ENCODE results near the gene ZC3H14.

- no peak for TF ChIP-seq CTCF (tag by site-specific recombination; IDR thresholded peaks at IDR 0.05)
- TF ChIP-seq SETDB1 (IDR thresholded peaks at IDR 0.05; ENCODE audit: insufficient read length, low read length), result no peak
- no peak for TF ChIP-seq ZNF274 (IDR thresholded peaks at IDR 0.05; ENCODE audit: low read length)
- TF ChIP-seq ZNF274 (tag by site-specific recombination; IDR thresholded peaks at IDR 0.05; ENCODE audit: borderline replicate concordance), result no peak
- no peak for TF ChIP-seq ZNF138 (tag by site-specific recombination; IDR thresholded peaks at IDR 0.05; ENCODE audit: borderline replicate concordance)
- TF ChIP-seq ZNF174 (tag by site-specific recombination; IDR thresholded peaks at IDR 0.05), result no peak
- TF ChIP-seq ZFHX2 (tag by site-specific recombination; conservative IDR thresholded peaks at IDR 0.05), result no peak
- TF ChIP-seq BCL11A (tag by site-specific recombination; IDR thresholded peaks at IDR 0.05; ENCODE audit: low read depth), result no peak
- no peak for TF ChIP-seq ZNF24 (tag by site-specific recombination; IDR thresholded peaks at IDR 0.05)
- TF ChIP-seq ZNF23 (tag by site-specific recombination; IDR thresholded peaks at IDR 0.05; ENCODE audit: borderline replicate concordance), result no peak
- TF ChIP-seq, protein P1, sequence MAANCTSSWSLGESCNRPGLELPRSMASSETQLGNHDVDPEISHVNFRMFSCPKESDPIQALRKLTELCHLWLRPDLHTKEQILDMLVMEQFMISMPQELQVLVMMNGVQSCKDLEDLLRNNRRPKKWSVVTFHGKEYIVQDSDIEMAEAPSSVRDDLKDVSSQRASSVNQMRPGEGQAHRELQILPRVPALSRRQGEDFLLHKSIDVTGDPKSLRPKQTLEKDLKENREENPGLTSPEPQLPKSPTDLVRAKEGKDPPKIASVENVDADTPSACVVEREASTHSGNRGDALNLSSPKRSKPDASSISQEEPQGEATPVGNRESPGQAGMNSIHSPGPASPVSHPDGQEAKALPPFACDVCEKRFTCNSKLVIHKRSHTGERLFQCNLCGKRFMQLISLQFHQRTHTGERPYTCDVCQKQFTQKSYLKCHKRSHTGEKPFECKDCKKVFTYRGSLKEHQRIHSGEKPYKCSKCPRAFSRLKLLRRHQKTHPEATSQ (tag by site-specific recombination; IDR thresholded peaks at IDR 0.05), result no peak
- no peak for TF ChIP-seq ZNF558 (tag by site-specific recombination; IDR thresholded peaks at IDR 0.05)
- no peak for TF ChIP-seq REST (tag by site-specific recombination; IDR thresholded peaks at IDR 0.05)
- no peak for TF ChIP-seq ZNF2 (tag by site-specific recombination; IDR thresholded peaks at IDR 0.05)
- TF ChIP-seq ZNF211 (tag by site-specific recombination; IDR thresholded peaks at IDR 0.05; ENCODE audit: low read depth), result no peak
These were observed 41.0 kb upstream of the ZC3H14 start for GRCh38 chr14:88521818-88522217.

Data from HEK293 (cell line).